H1 (cell line): ENCODE data around the gene HS1BP3.

Experiments
- CREB1 ChIP-seq: IDR thresholded peaks from 2 replicates; pipeline ENCODE4 v1.6.1; 2012; ENCODE audit warnings: inconsistent platforms
- EP300 ChIP-seq, 2 experiments: IDR thresholded peaks; 1 replicate in 1 of 2; 2 replicates in 1 of 2; pipeline ENCODE4 v1.6.1; 2011 to 2012; ENCODE audit warnings: low read depth in 2 of 2, low read length in 2 of 2, mild to moderate bottlenecking in 2 of 2, borderline replicate concordance in 1 of 2, inconsistent platforms in 1 of 2, moderate library complexity in 1 of 2
- KDM1A ChIP-seq: fragments of 200-600, 300-600 bp; sonication (generic); IDR thresholded peaks from 2 replicates; pipeline ENCODE4 v1.7.1; 2016; ENCODE audit warnings: mild to moderate bottlenecking, low read length, borderline replicate concordance
- NRF1 ChIP-seq: IDR thresholded peaks from 2 replicates; pipeline ENCODE4 v1.6.1; 2011; ENCODE audit warnings: mild to moderate bottlenecking, low read depth, low read length, improper control_type of control experiment
- POLR2A ChIP-seq, 2 experiments: IDR thresholded peaks; 1 replicate in 1 of 2; 2 replicates in 1 of 2; pipeline ENCODE4 v1.6.1; 2011; ENCODE audit warnings: low read depth in 2 of 2, low read length in 2 of 2, mild to moderate bottlenecking in 2 of 2; ENCODE audit errors: control extremely low read depth in 1 of 2
- POLR2AphosphoS5 ChIP-seq: IDR thresholded peaks from 2 replicates; pipeline ENCODE4 v1.6.1; 2011; ENCODE audit warnings: low read depth, low read length
- RNF2 ChIP-seq: fragments of 200-900, 300-1000 bp; sonication (generic); IDR thresholded peaks from 2 replicates; pipeline ENCODE4 v1.7.1; 2016; ENCODE audit warnings: borderline replicate concordance, low read depth, mild to moderate bottlenecking, antibody characterized with exemption, low read length; ENCODE audit not compliant: poor library complexity, severe bottlenecking; ENCODE audit errors: missing control alignments
- SIN3A ChIP-seq, 2 experiments: IDR thresholded peaks in 1 of 2; conservative IDR thresholded peaks in 1 of 2; 2 replicates each; pipeline ENCODE4 v1.6.1; 2011 to 2012; ENCODE audit warnings: low read length in 2 of 2, improper control_type of control experiment in 1 of 2, low read depth in 1 of 2, mild to moderate bottlenecking in 1 of 2
- YY1 ChIP-seq: IDR thresholded peaks from 2 replicates; pipeline ENCODE4 v1.6.1; 2011; ENCODE audit warnings: low read depth, mild to moderate bottlenecking, low read length
- TF ChIP-seq, protein P1 (sequence below), 3 experiments: IDR thresholded peaks; 1 replicate in 2 of 3; 2 replicates in 1 of 3; pipeline versions ENCODE4 v1.5.1 to v1.6.1; 2011; ENCODE audit warnings: low read length in 3 of 3, mild to moderate bottlenecking in 3 of 3, inconsistent platforms in 2 of 3, low read depth in 1 of 3, moderate library complexity in 1 of 3; ENCODE audit not compliant: insufficient read depth in 1 of 3; ENCODE audit errors: control extremely low read depth in 1 of 3

- TF ChIP-seq RNF2 (no peak), KDM1A (no peak), CREB1 (no peak), EP300 (IDR thresholded peaks at IDR 0.05; ENCODE audit: borderline replicate concordance in 1 of 2, low read depth in 2 of 2, low read length in 2 of 2) (no peak), POLR2A (IDR thresholded peaks at IDR 0.05; ENCODE audit: control extremely low read depth in 1 of 2, low read depth in 2 of 2, low read length in 2 of 2) (no peak), POLR2AphosphoS5 (no peak), YY1 (no peak), SIN3A (conservative IDR thresholded peaks at IDR 0.05 in 1 of 2, IDR thresholded peaks at IDR 0.05 in 1 of 2; ENCODE audit: low read depth in 1 of 2, low read length in 2 of 2) (no peak), NRF1 (no peak)
- TF ChIP-seq, protein P1, sequence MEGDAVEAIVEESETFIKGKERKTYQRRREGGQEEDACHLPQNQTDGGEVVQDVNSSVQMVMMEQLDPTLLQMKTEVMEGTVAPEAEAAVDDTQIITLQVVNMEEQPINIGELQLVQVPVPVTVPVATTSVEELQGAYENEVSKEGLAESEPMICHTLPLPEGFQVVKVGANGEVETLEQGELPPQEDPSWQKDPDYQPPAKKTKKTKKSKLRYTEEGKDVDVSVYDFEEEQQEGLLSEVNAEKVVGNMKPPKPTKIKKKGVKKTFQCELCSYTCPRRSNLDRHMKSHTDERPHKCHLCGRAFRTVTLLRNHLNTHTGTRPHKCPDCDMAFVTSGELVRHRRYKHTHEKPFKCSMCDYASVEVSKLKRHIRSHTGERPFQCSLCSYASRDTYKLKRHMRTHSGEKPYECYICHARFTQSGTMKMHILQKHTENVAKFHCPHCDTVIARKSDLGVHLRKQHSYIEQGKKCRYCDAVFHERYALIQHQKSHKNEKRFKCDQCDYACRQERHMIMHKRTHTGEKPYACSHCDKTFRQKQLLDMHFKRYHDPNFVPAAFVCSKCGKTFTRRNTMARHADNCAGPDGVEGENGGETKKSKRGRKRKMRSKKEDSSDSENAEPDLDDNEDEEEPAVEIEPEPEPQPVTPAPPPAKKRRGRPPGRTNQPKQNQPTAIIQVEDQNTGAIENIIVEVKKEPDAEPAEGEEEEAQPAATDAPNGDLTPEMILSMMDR (IDR thresholded peaks at IDR 0.05; ENCODE audit: control extremely low read depth in 1 of 3, insufficient read depth in 1 of 3, low read depth in 1 of 3, low read length in 3 of 3) = no peak
These were observed 23.1 kb downstream of the HS1BP3 start for GRCh38 chr2:20627712-20628380.
